ENCODE measurements around the gene FAM149B1.

FAM149B1 gene

GRCh38 chr10:73152009-73152408 is 15.9 kb upstream of the FAM149B1 start:
- no peaks in the 10 kb centered on the region for H3K4me1 ChIP-seq
- no peak overlapping the region for H3K4me3 ChIP-seq (ENCODE audit: low read depth, low read length)
- no peak for DNase-seq
- peaks cover 35% of the 10 kb centered on the region for H3K36me3 ChIP-seq
- no peaks in the 10 kb centered on the region for H3K9me3 ChIP-seq
- TF ChIP-seq CTCF (IDR thresholded peaks at IDR 0.05; ENCODE audit: low read depth, low read length): no peak
- H3K27me3 ChIP-seq: no peaks in the 10 kb centered on the region

- Histone ChIP-seq H3K4me3 (ENCODE audit: low read depth, low read length) (no peak overlapping the region), H3K4me1 (no peaks in the 10 kb centered on the region), H3K36me3 (peaks cover 38% of the 10 kb centered on the region), H3K27me3 (no peaks in the 10 kb centered on the region), H3K9me3 (no peaks in the 10 kb centered on the region)
- no peak for TF ChIP-seq CTCF (IDR thresholded peaks at IDR 0.05; ENCODE audit: low read depth, low read length)
- no peak for DNase-seq
These were observed 11.9 kb upstream of the FAM149B1 start for GRCh38 chr10:73156054-73156453.

DNA sequence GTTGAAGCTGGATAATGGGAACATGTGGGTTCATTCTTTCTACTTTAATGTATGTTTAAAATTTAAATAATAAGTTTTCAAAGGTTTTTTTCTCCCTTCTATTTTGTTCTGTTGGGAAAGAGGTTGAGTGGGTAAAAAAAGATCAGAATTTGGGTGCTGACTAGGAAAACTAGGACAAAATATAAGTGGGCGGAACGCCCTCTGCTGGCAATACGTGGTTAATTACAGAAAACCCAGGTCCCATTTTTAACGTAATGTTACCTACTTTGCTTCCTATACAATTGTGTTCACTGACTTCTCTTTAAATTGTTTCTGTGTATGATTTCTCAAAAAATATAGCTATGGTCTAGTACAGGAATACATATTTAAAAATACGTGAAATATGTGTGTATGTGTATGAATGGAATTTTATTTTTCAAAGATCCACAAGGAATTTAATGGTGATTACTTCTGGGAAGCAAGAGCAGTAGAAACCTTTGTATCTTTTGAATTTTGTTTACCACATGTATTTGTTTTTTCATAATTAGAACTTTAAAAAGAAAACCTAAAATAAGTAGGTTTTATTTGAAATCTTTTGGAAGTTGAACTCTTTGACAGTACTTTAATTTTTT is 8.8 kb upstream of the FAM149B1 start:
- Histone ChIP-seq H3K4me3 (ENCODE audit: low read depth, low read length) (no peak overlapping the region), H3K27me3 (no peaks in the 10 kb centered on the region), H3K4me1 (no peaks in the 10 kb centered on the region), H3K9me3 (no peaks in the 10 kb centered on the region), H3K36me3 (peaks cover 39% of the 10 kb centered on the region)
- TF ChIP-seq CTCF (IDR thresholded peaks at IDR 0.05; ENCODE audit: low read depth, low read length): peak; percentile 78
- peak; percentile 54 for DNase-seq

DNA sequence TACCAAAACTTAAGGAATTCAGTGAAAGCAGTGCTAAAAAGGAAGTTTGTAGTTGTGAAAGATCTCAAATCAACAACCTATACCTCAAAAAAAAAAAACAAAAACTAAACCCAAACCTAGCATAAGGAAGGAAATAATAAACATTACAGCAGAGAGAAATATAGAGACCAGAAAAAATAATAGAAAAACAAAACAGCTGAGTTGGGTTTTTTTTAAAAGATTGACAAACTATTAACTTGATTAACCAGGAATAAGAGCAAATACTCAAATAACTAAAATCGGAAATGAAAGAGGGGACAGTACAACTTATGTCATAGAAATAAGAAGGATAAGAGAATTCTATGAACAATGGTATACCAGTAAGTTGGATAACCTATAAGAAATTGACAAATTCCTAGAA is 6.8 kb upstream of the FAM149B1 start:
- no peaks in the 10 kb centered on the region for H3K9me3 ChIP-seq
- H3K36me3 ChIP-seq: peaks cover 37% of the 10 kb centered on the region
- no peak for DNase-seq
- no peak overlapping the region for H3K4me3 ChIP-seq (ENCODE audit: low read depth, low read length)
- no peaks in the 10 kb centered on the region for H3K27me3 ChIP-seq
- no peak for TF ChIP-seq CTCF (IDR thresholded peaks at IDR 0.05; ENCODE audit: low read depth, low read length)
- no peaks in the 10 kb centered on the region for H3K4me1 ChIP-seq

DNA sequence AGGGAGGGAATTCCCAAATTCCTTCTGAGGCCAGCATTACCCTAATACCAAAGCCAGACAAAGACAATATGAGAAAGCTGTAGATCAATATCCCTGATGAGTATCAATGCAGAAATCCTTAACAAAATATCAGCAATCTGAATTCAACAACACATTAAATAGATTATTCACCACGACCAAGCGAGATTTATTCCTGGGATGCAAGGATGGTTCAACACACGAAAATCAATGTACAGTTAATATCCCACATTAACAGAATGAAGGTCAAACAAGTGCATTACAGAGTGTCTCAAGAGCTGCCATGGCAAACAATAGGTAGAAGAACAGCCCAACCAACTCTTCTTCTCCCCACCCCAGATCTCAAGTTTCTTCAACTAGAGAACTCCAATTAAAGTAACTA is 6.3 kb upstream of the FAM149B1 start:
- Histone ChIP-seq H3K9me3 (no peaks in the 10 kb centered on the region), H3K4me1 (peaks cover under 1% of the 10 kb centered on the region; the same call in 1 of the 2 replicates), H3K27me3 (no peaks in the 10 kb centered on the region), H3K36me3 (peaks cover 33% of the 10 kb centered on the region), H3K4me3 (ENCODE audit: low read depth, low read length) (no peak overlapping the region)
- no peak for DNase-seq
- TF ChIP-seq CTCF (IDR thresholded peaks at IDR 0.05; ENCODE audit: low read depth, low read length): no peak

DNA sequence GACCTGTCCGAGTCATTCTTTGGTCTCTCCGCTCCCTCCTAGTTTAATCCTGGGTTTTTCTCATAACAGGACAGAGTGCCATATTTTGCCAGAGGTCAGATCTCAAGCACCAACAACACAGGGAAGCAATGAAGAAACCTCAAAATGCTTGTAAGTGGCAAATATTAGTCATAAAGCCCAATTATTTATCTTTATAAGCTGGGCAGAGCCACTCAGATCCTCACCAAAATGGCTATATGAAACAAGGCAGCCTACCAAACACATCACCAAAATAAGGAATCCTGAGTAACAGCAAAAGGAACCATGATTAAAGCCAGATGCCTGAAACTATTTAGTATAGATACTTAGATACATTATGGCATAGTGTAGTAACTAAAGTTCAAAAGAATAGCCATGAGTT is 4.8 kb upstream of the FAM149B1 start:
- H3K36me3 ChIP-seq: peaks cover 34% of the 10 kb centered on the region
- H3K27me3 ChIP-seq: no peaks in the 10 kb centered on the region
- DNase-seq: no peak
- no peak for TF ChIP-seq CTCF (IDR thresholded peaks at IDR 0.05; ENCODE audit: low read depth, low read length)
- H3K9me3 ChIP-seq: no peaks in the 10 kb centered on the region
- H3K4me1 ChIP-seq: peaks cover 4% of the 10 kb centered on the region
- H3K4me3 ChIP-seq (ENCODE audit: low read depth, low read length): no peak overlapping the region
